Naive thymus-derived CD8-positive, alpha-beta T cell (primary cell): ENCODE results near the gene SLC46A1. TPM values are rescaled to one million over a fixed set of nuclear protein-coding genes. Genes with fewer than 3 reads are reported as not detected.
A peak's percentile ranks its signal among the peaks of the same experiment; 100 is the strongest.

ENCODE experiments used
- ATAC-seq, 2 donors: fragments of 150-1000 bp; cut with Tn5 transposase in 1 of 2; sonication (Bioruptor Pico), chemical (Tn5 transposase) in 1 of 2; 1 replicate in 1 of 2; 2 replicates in 1 of 2; pipeline ENCODE4 v1.10.0; 2021; ENCODE audit warnings: mild to moderate bottlenecking in 2 of 2, moderate library complexity in 2 of 2
- POLR2A ChIA-PET: fragments of 350-600 bp; sonication (Branson Sonifier 250); formaldehyde crosslinking; loops from one replicate; lab custom pipeline; 2021; ENCODE audit warnings: antibody characterized with exemption; lab: Charles Lee
- DNase-seq, 10 donors: peaks; one replicate each; pipeline versions ENCODE4 v3.0.0 to v3.0.0-alpha.2; 2020 to 2022
- H3K27ac Mint-ChIP-seq, 10 donors: one replicate each; pipeline ENCODE4 v1.8.0; 2020 to 2022; ENCODE audit warnings: mild to moderate bottlenecking in 10 of 10, mixed read lengths in 10 of 10, moderate library complexity in 4 of 10, inconsistent platforms in 1 of 10
- H3K27me3 Mint-ChIP-seq, 5 donors: one replicate each; pipeline ENCODE4 v1.8.0; 2021 to 2022; ENCODE audit warnings: mixed read lengths in 5 of 5
- H3K36me3 Mint-ChIP-seq, 3 donors: one replicate each; pipeline ENCODE4 v1.8.0; 2020 to 2022; ENCODE audit warnings: mixed read lengths in 3 of 3, mild to moderate bottlenecking in 2 of 3, inconsistent platforms in 1 of 3
- H3K4me1 Mint-ChIP-seq, 4 donors: one replicate each; pipeline ENCODE4 v1.8.0; 2021 to 2022; ENCODE audit warnings: mixed read lengths in 4 of 4
- H3K4me3 Mint-ChIP-seq, 10 donors: one replicate each; pipeline ENCODE4 v1.8.0; 2020 to 2022; ENCODE audit warnings: mild to moderate bottlenecking in 10 of 10, mixed read lengths in 10 of 10, moderate library complexity in 6 of 10, inconsistent platforms in 1 of 10
- H3K9me3 Mint-ChIP-seq, 9 donors: one replicate each; pipeline ENCODE4 v1.8.0; 2020 to 2022; ENCODE audit warnings: mixed read lengths in 9 of 9, mild to moderate bottlenecking in 3 of 9, inconsistent platforms in 1 of 9, moderate library complexity in 1 of 9
- polyA plus RNA-seq, 3 donors: library from polyadenylated mRNA; unstranded; fragments of 300-500 nt; fragmentation: Illumina TruSeq; gene quantifications; one replicate each; pipeline ENCODE4 v1.2.3, GENCODE V29; 2021
- total RNA-seq, 8 experiments: library from RNA in 2 of 8; stranded (reverse) in 2 of 8; gene quantifications; one replicate each; pipeline ENCODE4 v1.2.3 and lab custom pipeline; 2021 to 2026

Gene SLC46A1
- total and polyA plus RNA-seq, 5 experiments from 2014 or later: 1.0 to 3.8 (median 2.7) TPM

- Mint-ChIP-seq H3K9me3 (no peaks in the 10 kb centered on the region), H3K27ac (no peak overlapping the region), H3K4me3 (no peak overlapping the region), H3K27me3 (peaks cover 0 to 10% (median 6%) of the 10 kb centered on the region in 5 donors), H3K4me1 (peaks cover 0 to 8% (median 5%) of the 10 kb centered on the region in 4 donors), H3K36me3 (no peaks in the 10 kb centered on the region)
- POLR2A ChIA-PET: interaction anchor here (0.7 to 1.7 kb wide), 3 partner anchors 16 to 81 kb away, joined by 3 to 6 read pairs (median 3); partner anchors contain the start of genes IFT20, SARM1 and TNFAIP1
- DNase-seq (peak in 9 of 10 donors; percentile 26 to 71 (median 48)), ATAC-seq (peak; percentile 92 to 97)
Observed at GRCh38 chr17:28416703-28417311, 10.8 kb upstream of the SLC46A1 start.

- H3K27ac Mint-ChIP-seq: no peak overlapping the region
- peaks cover 0 to 8% (median 5%) of the 10 kb centered on the region in 4 donors for H3K4me1 Mint-ChIP-seq
- POLR2A ChIA-PET: interaction anchor here (1.2 to 1.4 kb wide), 2 partner anchors 15 to 58 kb away, joined by 3 to 4 read pairs; partner anchors contain the start of gene POLDIP2
- DNase-seq (no peak), ATAC-seq (no peak)
- H3K4me3 Mint-ChIP-seq: no peak overlapping the region
- peaks cover 0 to 10% (median 6%) of the 10 kb centered on the region in 5 donors for H3K27me3 Mint-ChIP-seq
- H3K36me3 Mint-ChIP-seq: no peaks in the 10 kb centered on the region
- no peaks in the 10 kb centered on the region for H3K9me3 Mint-ChIP-seq
Observed at GRCh38 chr17:28415886-28416285, 9.9 kb upstream of the SLC46A1 start.

GRCh38 chr17:28413804-28414203 is 7.8 kb upstream of the SLC46A1 start:
- H3K36me3 Mint-ChIP-seq: no peaks in the 10 kb centered on the region
- ATAC-seq (no peak), DNase-seq (no peak)
- H3K4me3 Mint-ChIP-seq: no peak overlapping the region
- peaks cover 0 to 8% (median 5%) of the 10 kb centered on the region in 4 donors for H3K4me1 Mint-ChIP-seq
- peaks cover 0 to 13% (median 6%) of the 10 kb centered on the region in 5 donors for H3K27me3 Mint-ChIP-seq
- peak overlapping the region in 1 of 10 donors; percentile 65 for H3K27ac Mint-ChIP-seq
- POLR2A ChIA-PET: no interaction called here
- no peaks in the 10 kb centered on the region for H3K9me3 Mint-ChIP-seq

GRCh38 chr17:28412099-28412498 is 6.1 kb upstream of the SLC46A1 start:
- no peak for DNase-seq
- no peak for ATAC-seq
- H3K36me3 Mint-ChIP-seq: no peaks in the 10 kb centered on the region
- POLR2A ChIA-PET: no interaction called here
- H3K4me1 Mint-ChIP-seq: peaks cover 0 to 8% (median 5%) of the 10 kb centered on the region in 4 donors
- H3K4me3 Mint-ChIP-seq: no peak overlapping the region
- H3K27ac Mint-ChIP-seq: no peak overlapping the region
- no peaks in the 10 kb centered on the region for H3K9me3 Mint-ChIP-seq
- peaks cover 0 to 20% (median 12%) of the 10 kb centered on the region in 5 donors for H3K27me3 Mint-ChIP-seq

GRCh38 chr17:28407974-28408306 is 1.9 kb upstream of the SLC46A1 start:
- Mint-ChIP-seq H3K27ac (no peak overlapping the region), H3K4me3 (peak overlapping the region in 2 of 10 donors; percentile 20 to 26), H3K27me3 (peaks cover 0 to 16% (median 7%) of the 10 kb centered on the region in 5 donors), H3K36me3 (no peaks in the 10 kb centered on the region), H3K4me1 (peaks cover 3 to 20% (median 11%) of the 10 kb centered on the region in 4 donors), H3K9me3 (no peaks in the 10 kb centered on the region)
- ATAC-seq (no peak), DNase-seq (no peak)
- POLR2A ChIA-PET: no interaction called here

GRCh38 chr17:28407130-28407973 is 1.3 kb upstream of the SLC46A1 start:
- H3K4me3 Mint-ChIP-seq: peak overlapping the region in 8 of 10 donors; percentile 8 to 81 (median 44)
- POLR2A ChIA-PET: no interaction called here
- H3K9me3 Mint-ChIP-seq: no peaks in the 10 kb centered on the region
- no peak overlapping the region for H3K27ac Mint-ChIP-seq
- peaks cover 0 to 16% (median 7%) of the 10 kb centered on the region in 5 donors for H3K27me3 Mint-ChIP-seq
- peaks cover 3 to 20% (median 11%) of the 10 kb centered on the region in 4 donors for H3K4me1 Mint-ChIP-seq
- DNase-seq (no peak), ATAC-seq (no peak)
- no peaks in the 10 kb centered on the region for H3K36me3 Mint-ChIP-seq

- Mint-ChIP-seq H3K9me3 (no peaks in the 10 kb centered on the region), H3K27me3 (peaks cover 0 to 16% (median 7%) of the 10 kb centered on the region in 5 donors), H3K36me3 (no peaks in the 10 kb centered on the region), H3K4me3 (peak overlapping the region; percentile 69 to 87 (median 84)), H3K4me1 (peaks cover 3 to 20% (median 11%) of the 10 kb centered on the region in 4 donors), H3K27ac (peak overlapping the region in 8 of 10 donors; percentile 44 to 92 (median 65))
- DNase-seq (no peak), ATAC-seq (peak; percentile 24 to 37)
- POLR2A ChIA-PET: interaction anchor here (0.5 kb wide), 1 partner anchor 819 kb away, joined by 3 read pairs; no protein-coding TSS in a partner anchor
Observed at GRCh38 chr17:28406473-28406814, 432 bp upstream of the SLC46A1 start.

GRCh38 chr17:28404812-28405570 is 1.0 kb downstream of the SLC46A1 start:
- no peak for ATAC-seq
- H3K4me3 Mint-ChIP-seq: peak overlapping the region; percentile 74 to 90 (median 80)
- POLR2A ChIA-PET: interaction anchor here (1.2 to 1.8 kb wide), 3 partner anchors 13 to 70 kb away, joined by 4 to 8 read pairs (median 5); partner anchors contain the start of genes IFT20, POLDIP2 and TNFAIP1
- peaks cover 3 to 20% (median 11%) of the 10 kb centered on the region in 4 donors for H3K4me1 Mint-ChIP-seq
- H3K9me3 Mint-ChIP-seq: no peaks in the 10 kb centered on the region
- no peaks in the 10 kb centered on the region for H3K36me3 Mint-ChIP-seq
- no peak for DNase-seq
- H3K27me3 Mint-ChIP-seq: peaks cover 0 to 12% (median 7%) of the 10 kb centered on the region in 5 donors
- H3K27ac Mint-ChIP-seq: peak overlapping the region in 2 of 10 donors; percentile 32 to 33

- H3K4me3 Mint-ChIP-seq: peak overlapping the region; percentile 9 to 83 (median 64)
- H3K36me3 Mint-ChIP-seq: no peaks in the 10 kb centered on the region
- peaks cover 3 to 20% (median 11%) of the 10 kb centered on the region in 4 donors for H3K4me1 Mint-ChIP-seq
- H3K27me3 Mint-ChIP-seq: peaks cover 0 to 9% (median 7%) of the 10 kb centered on the region in 5 donors
- no peak for ATAC-seq
- POLR2A ChIA-PET: interaction anchor here (1.2 to 1.8 kb wide), 2 partner anchors 13 to 47 kb away, joined by 5 to 8 read pairs; partner anchors contain the start of gene POLDIP2
- H3K9me3 Mint-ChIP-seq: no peaks in the 10 kb centered on the region
- DNase-seq: no peak
- peak overlapping the region in 4 of 10 donors; percentile 9 to 61 (median 32) for H3K27ac Mint-ChIP-seq
Observed at GRCh38 chr17:28404461-28404811, 1.6 kb downstream of the SLC46A1 start.

GRCh38 chr17:28404007-28404406 is 2.0 kb downstream of the SLC46A1 start:
- ATAC-seq (no peak), DNase-seq (no peak)
- Mint-ChIP-seq H3K27ac (peak overlapping the region in 5 of 10 donors; percentile 9 to 61 (median 25)), H3K36me3 (no peaks in the 10 kb centered on the region), H3K27me3 (peaks cover 0 to 9% (median 7%) of the 10 kb centered on the region in 5 donors), H3K4me1 (peaks cover 3 to 20% (median 11%) of the 10 kb centered on the region in 4 donors), H3K4me3 (peak overlapping the region; percentile 9 to 83 (median 60)), H3K9me3 (no peaks in the 10 kb centered on the region)
- POLR2A ChIA-PET: interaction anchor here (1.2 kb wide), 1 partner anchor 12 kb away, joined by 5 read pairs; no protein-coding TSS in a partner anchor

GRCh38 chr17:28402844-28403243 is 3.2 kb downstream of the SLC46A1 start:
- Mint-ChIP-seq H3K27me3 (peaks cover 0 to 3% (median 0%) of the 10 kb centered on the region in 5 donors), H3K4me3 (no peak overlapping the region), H3K36me3 (peaks cover 0 to 3% (median 0%) of the 10 kb centered on the region in 3 donors), H3K27ac (peak overlapping the region in 2 of 10 donors; percentile 7 to 9), H3K4me1 (peaks cover 5 to 24% (median 11%) of the 10 kb centered on the region in 4 donors), H3K9me3 (no peaks in the 10 kb centered on the region)
- no peak for ATAC-seq
- POLR2A ChIA-PET: no interaction called here
- DNase-seq: no peak

- H3K27me3 Mint-ChIP-seq: peaks cover 0 to 3% (median 0%) of the 10 kb centered on the region in 5 donors
- DNase-seq: no peak
- POLR2A ChIA-PET: no interaction called here
Observed at GRCh38 chr17:28402224-28402630, 3.8 kb downstream of the SLC46A1 start.

More at GRCh38 chr17:28402224-28402630, 3.8 kb downstream of the SLC46A1 start:
- H3K4me1 Mint-ChIP-seq: peaks cover 5 to 24% (median 10%) of the 10 kb centered on the region in 4 donors
- peak overlapping the region in 4 of 10 donors; percentile 28 to 71 (median 44) for H3K27ac Mint-ChIP-seq
- H3K36me3 Mint-ChIP-seq: peaks cover 0 to 6% (median 0%) of the 10 kb centered on the region in 3 donors
- ATAC-seq: no peak
- no peak overlapping the region for H3K4me3 Mint-ChIP-seq
- no peaks in the 10 kb centered on the region for H3K9me3 Mint-ChIP-seq
